A673 (cell line): ENCODE measurements around the gene RERE. TPM values are rescaled to one million over a fixed set of nuclear protein-coding genes. Genes with fewer than 3 reads are reported as not detected.

ENCODE experiments used
- BruUV-seq: library from RNA; stranded (reverse); fragments of 400-500 nt; replicated peaks from 2 replicates; lab custom pipeline; 2021; lab: Mats Ljungman, UMichigan
- CTCF ChIA-PET: fragments of 300-600 bp; sonication (Branson Sonifier 250); formaldehyde crosslinking; loops from one replicate; lab custom pipeline; 2022; ENCODE audit warnings: antibody characterized with exemption; lab: Charles Lee
- POLR2A ChIA-PET: fragments of 300-600 bp; sonication (Branson Sonifier 250); formaldehyde crosslinking; loops from one replicate; lab custom pipeline; 2022; ENCODE audit warnings: antibody characterized with exemption; ENCODE audit not compliant: low non-redundant PET; lab: Charles Lee
- DNase-seq: peaks from one replicate; pipeline ENCODE4 v3.0.0-alpha.2; 2015; ENCODE audit warnings: low spot score
- H3K27ac ChIP-seq: fragments of 200-600 bp; sonication (generic); 2 replicates; pipeline ENCODE4 v1.5.1; 2016; ENCODE audit warnings: mixed run types, low read depth, mild to moderate bottlenecking, mixed read lengths, antibody characterized with exemption, low read length; ENCODE audit not compliant: poor library complexity, severe bottlenecking
- H3K27me3 ChIP-seq: fragments of 200-600 bp; sonication (generic); replicated peaks from 2 replicates; pipeline ENCODE4 v1.6.1; 2017; ENCODE audit warnings: mixed run types, low read depth, mild to moderate bottlenecking, mixed read lengths, antibody characterized with exemption, low read length; ENCODE audit not compliant: insufficient read depth, poor library complexity
- H3K36me3 ChIP-seq: fragments of 200-600 bp; sonication (generic); 2 replicates; pipeline ENCODE4 v1.6.1; 2016; ENCODE audit warnings: mixed run types, mild to moderate bottlenecking, mixed read lengths, antibody characterized with exemption, low read length; ENCODE audit not compliant: insufficient read depth, poor library complexity, severe bottlenecking
- H3K4me1 ChIP-seq: fragments of 200-600 bp; sonication (generic); 2 replicates; pipeline ENCODE4 v1.6.1; 2017; ENCODE audit warnings: mixed run types, mild to moderate bottlenecking, mixed read lengths, antibody characterized with exemption, low read length; ENCODE audit not compliant: insufficient read depth, poor library complexity, severe bottlenecking
- H3K4me3 ChIP-seq: fragments of 200-600 bp; sonication (generic); 2 replicates; pipeline ENCODE4 v1.5.1; 2016; ENCODE audit warnings: low read depth, mixed run types, mild to moderate bottlenecking, mixed read lengths, low read length; ENCODE audit not compliant: poor library complexity, severe bottlenecking
- H3K9me3 ChIP-seq: fragments of 200-600 bp; sonication (generic); 2 replicates; pipeline ENCODE4 v1.6.1; 2016; ENCODE audit warnings: mixed run types, low read depth, mild to moderate bottlenecking, mixed read lengths, antibody characterized with exemption, low read length; ENCODE audit not compliant: poor library complexity, severe bottlenecking
- EZH2 ChIP-seq: fragments of 200-600 bp; sonication (generic); IDR thresholded peaks from 2 replicates; pipeline ENCODE4 v1.6.1; 2017; ENCODE audit warnings: borderline replicate concordance, low read depth, mild to moderate bottlenecking, mixed read lengths, antibody characterized with exemption, low read length; ENCODE audit not compliant: poor library complexity, severe bottlenecking
- intact Hi-C: fragments of 100-400 bp; cut with micrococcal nuclease; formaldehyde crosslinking; loops from one replicate; pipeline ENCODE4 v1.10.0; 2022; ENCODE audit not compliant: unreplicated experiment
- total RNA-seq: library from RNA; stranded (reverse); gene quantifications from 2 replicates; pipeline ENCODE4 v1.2.3, GENCODE V29; 2021
- TF ChIP-seq, protein P1 (sequence below): fragments of 300-800, 200-600 bp; sonication (generic); conservative IDR thresholded peaks from 2 replicates; pipeline ENCODE4 v1.5.1; 2017; ENCODE audit warnings: low read depth, mild to moderate bottlenecking, antibody characterized with exemption, low read length, moderate library complexity, mixed read lengths

Gene RERE
- total RNA-seq, 1 experiment from 2014 or later: 188 TPM

GRCh38 chr1:8862528-8862927 is 45.1 kb upstream of the RERE start:
- Histone ChIP-seq H3K9me3 (no peaks in the 10 kb centered on the region), H3K36me3 (peaks cover 97% of the 10 kb centered on the region), H3K4me1 (no peaks in the 10 kb centered on the region), H3K27me3 (no peaks in the 10 kb centered on the region), H3K4me3 (no peak overlapping the region), H3K27ac (no peak overlapping the region)
- no peak for TF ChIP-seq EZH2
- TF ChIP-seq, protein P1, sequence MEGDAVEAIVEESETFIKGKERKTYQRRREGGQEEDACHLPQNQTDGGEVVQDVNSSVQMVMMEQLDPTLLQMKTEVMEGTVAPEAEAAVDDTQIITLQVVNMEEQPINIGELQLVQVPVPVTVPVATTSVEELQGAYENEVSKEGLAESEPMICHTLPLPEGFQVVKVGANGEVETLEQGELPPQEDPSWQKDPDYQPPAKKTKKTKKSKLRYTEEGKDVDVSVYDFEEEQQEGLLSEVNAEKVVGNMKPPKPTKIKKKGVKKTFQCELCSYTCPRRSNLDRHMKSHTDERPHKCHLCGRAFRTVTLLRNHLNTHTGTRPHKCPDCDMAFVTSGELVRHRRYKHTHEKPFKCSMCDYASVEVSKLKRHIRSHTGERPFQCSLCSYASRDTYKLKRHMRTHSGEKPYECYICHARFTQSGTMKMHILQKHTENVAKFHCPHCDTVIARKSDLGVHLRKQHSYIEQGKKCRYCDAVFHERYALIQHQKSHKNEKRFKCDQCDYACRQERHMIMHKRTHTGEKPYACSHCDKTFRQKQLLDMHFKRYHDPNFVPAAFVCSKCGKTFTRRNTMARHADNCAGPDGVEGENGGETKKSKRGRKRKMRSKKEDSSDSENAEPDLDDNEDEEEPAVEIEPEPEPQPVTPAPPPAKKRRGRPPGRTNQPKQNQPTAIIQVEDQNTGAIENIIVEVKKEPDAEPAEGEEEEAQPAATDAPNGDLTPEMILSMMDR: peak; percentile 78
- peak; percentile 75 for DNase-seq
- no TSS peak for BruUV-seq
- intact Hi-C loops: no loop called here
- ChIA-PET POLR2A (interaction anchor here (0.6 kb wide), 1 partner anchor 707 kb away, joined by 3 read pairs; no protein-coding TSS in a partner anchor), CTCF (interaction anchor here (1.3 to 1.9 kb wide), 3 partner anchors 9 to 14 kb away, joined by 4 to 5 read pairs (median 4); no protein-coding TSS in a partner anchor)

DNA sequence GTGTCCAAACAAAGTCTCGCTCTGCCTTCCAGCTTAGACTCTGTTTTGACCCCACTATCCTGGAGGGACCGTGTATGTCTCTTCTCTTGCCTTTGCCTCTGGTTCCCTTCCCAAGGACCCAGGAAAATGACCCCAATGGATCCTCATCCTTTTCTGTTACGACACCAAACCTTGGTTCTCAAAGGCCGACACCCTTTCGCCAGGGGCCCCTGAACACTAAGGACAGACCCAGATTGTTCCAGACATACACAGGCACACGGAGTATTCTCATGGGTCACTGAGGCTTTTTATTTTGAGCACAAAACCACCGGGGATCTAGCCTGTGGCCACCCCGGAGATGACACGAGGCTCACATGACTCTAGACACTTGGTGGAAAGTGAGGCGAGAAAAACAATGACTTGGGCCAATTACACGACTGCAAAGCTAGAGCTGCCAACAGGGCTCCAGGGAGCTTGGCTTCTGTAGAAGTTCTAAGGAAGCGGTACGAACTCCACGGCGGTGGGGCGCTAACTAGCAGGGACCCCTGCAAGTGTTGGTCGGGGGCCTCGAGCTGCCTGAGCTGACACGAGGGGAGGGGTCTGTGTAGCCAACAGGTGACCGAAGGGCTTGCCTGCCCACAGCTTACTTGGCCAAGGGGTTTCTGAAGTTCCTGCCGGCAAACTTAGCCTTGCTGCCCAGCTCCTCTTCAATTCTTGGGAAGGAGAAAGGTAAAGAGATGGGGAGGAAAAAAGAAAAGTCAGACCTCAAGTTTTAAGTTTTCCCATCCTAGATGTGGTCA is 43.5 kb upstream of the RERE start:
- no peaks in the 10 kb centered on the region for H3K27me3 ChIP-seq
- H3K27ac ChIP-seq: peak overlapping the region; percentile 27
- no peak for DNase-seq
- no peak for TF ChIP-seq EZH2
- TF ChIP-seq, protein P1: no peak
- POLR2A ChIA-PET: interaction anchor here (0.6 kb wide), 1 partner anchor 57 kb away, joined by 3 read pairs; no protein-coding TSS in a partner anchor
- H3K9me3 ChIP-seq: no peaks in the 10 kb centered on the region
- CTCF ChIA-PET: interaction anchor here (0.5 kb wide), 1 partner anchor 101 kb away, joined by 3 read pairs; no protein-coding TSS in a partner anchor
- no TSS peak for BruUV-seq
- no peak overlapping the region for H3K4me3 ChIP-seq
- intact Hi-C loops: no loop called here
- no peaks in the 10 kb centered on the region for H3K4me1 ChIP-seq
- peaks cover 89% of the 10 kb centered on the region for H3K36me3 ChIP-seq

GRCh38 chr1:8858888-8859706 is 41.7 kb upstream of the RERE start:
- intact Hi-C loops: loop anchor here (10.0 kb wide), 2 partner anchors 394 to 504 kb away; no protein-coding TSS in a partner anchor
- Histone ChIP-seq H3K9me3 (no peaks in the 10 kb centered on the region), H3K4me3 (no peak overlapping the region), H3K36me3 (peaks cover 71% of the 10 kb centered on the region), H3K27me3 (no peaks in the 10 kb centered on the region), H3K27ac (no peak overlapping the region), H3K4me1 (no peaks in the 10 kb centered on the region)
- ChIA-PET POLR2A (interaction anchor here (0.6 kb wide), 1 partner anchor 196 kb away, joined by 3 read pairs; no protein-coding TSS in a partner anchor), CTCF (interaction anchor here (0.6 to 1.9 kb wide), 4 partner anchors 10 to 333 kb away, joined by 3 to 7 read pairs (median 6); no protein-coding TSS in a partner anchor)
- peak; percentile 80 for DNase-seq
- BruUV-seq: no TSS peak
- no peak for TF ChIP-seq EZH2
- TF ChIP-seq, protein P1: peak; percentile 81
